ENCODE results near the gene CD163L1. TPM values are rescaled to one million over a fixed set of nuclear protein-coding genes. Genes with fewer than 3 reads are reported as not detected.

The CD163L1 gene
- total RNA-seq, 1 donor from 2014 or later = 1.8 TPM

DNA sequence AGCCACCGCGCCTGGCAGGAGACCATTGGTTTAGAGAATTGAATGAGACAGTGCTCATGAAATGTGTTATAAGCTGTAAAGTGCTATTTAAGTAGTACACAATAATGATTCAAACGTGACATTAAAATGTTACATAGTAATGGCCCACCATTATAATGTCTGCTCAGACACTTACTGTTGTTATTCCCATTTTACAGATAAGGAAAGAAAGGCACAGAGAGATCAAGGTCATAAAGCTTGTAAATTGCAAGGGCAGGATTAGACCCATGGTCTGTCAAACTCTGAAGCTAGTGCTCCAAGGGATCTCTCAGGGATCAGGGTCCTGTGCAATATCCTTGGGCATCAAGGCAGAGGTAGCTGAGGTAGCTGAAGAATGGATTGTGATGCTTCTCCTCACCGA lies 133.9 kb downstream of the CD163L1 start:
- H3K4me1 Mint-ChIP-seq (ENCODE audit: unreplicated experiment) = no peaks in the 10 kb centered on the region
- no peaks in the 10 kb centered on the region for H3K9me3 Mint-ChIP-seq (ENCODE audit: unreplicated experiment)
- TF ChIP-seq, protein P1, sequence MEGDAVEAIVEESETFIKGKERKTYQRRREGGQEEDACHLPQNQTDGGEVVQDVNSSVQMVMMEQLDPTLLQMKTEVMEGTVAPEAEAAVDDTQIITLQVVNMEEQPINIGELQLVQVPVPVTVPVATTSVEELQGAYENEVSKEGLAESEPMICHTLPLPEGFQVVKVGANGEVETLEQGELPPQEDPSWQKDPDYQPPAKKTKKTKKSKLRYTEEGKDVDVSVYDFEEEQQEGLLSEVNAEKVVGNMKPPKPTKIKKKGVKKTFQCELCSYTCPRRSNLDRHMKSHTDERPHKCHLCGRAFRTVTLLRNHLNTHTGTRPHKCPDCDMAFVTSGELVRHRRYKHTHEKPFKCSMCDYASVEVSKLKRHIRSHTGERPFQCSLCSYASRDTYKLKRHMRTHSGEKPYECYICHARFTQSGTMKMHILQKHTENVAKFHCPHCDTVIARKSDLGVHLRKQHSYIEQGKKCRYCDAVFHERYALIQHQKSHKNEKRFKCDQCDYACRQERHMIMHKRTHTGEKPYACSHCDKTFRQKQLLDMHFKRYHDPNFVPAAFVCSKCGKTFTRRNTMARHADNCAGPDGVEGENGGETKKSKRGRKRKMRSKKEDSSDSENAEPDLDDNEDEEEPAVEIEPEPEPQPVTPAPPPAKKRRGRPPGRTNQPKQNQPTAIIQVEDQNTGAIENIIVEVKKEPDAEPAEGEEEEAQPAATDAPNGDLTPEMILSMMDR (IDR thresholded peaks at IDR 0.05) = no peak
- H3K27ac Mint-ChIP-seq (ENCODE audit: unreplicated experiment) = no peak overlapping the region
- DNase-seq (ENCODE audit: extremely low spot score, unreplicated experiment) = no peak
- H3K27me3 Mint-ChIP-seq (ENCODE audit: unreplicated experiment) = peaks cover 4% of the 10 kb centered on the region
- no peak overlapping the region for H3K4me3 Mint-ChIP-seq (ENCODE audit: unreplicated experiment)
- no peaks in the 10 kb centered on the region for H3K36me3 Mint-ChIP-seq (ENCODE audit: unreplicated experiment)

Other genes starting within 250 kb of the CD163L1 start
- not detected in 2 replicates for gene ACSM4, start 140.1 kb downstream of the CD163L1 start, total RNA-seq
- not detected in 2 replicates for gene CD163, start 59.6 kb upstream of the CD163L1 start, total RNA-seq
- not detected in 2 replicates for gene APOBEC1, start 221.8 kb upstream of the CD163L1 start, total RNA-seq